HL-60 (cell line): ENCODE data around the gene PTPN11.

Source experiments
- GABPA ChIP-seq: IDR thresholded peaks from 2 replicates; pipeline ENCODE4 v1.6.1; 2012; ENCODE audit warnings: low read depth
- POLR2AphosphoS5 ChIP-seq: IDR thresholded peaks from 2 replicates; pipeline ENCODE4 v1.6.1; 2012; ENCODE audit warnings: low read depth
- TF ChIP-seq, protein P1 (sequence below): IDR thresholded peaks from one replicate; pipeline ENCODE4 v1.5.1; 2011; ENCODE audit warnings: low read length, control low read depth, inconsistent platforms; ENCODE audit not compliant: insufficient read depth
- TF ChIP-seq, protein P2 (sequence below): IDR thresholded peaks from 2 replicates; pipeline ENCODE4 v1.6.1; 2012; ENCODE audit warnings: low read depth; ENCODE audit not compliant: insufficient replicate concordance

DNA sequence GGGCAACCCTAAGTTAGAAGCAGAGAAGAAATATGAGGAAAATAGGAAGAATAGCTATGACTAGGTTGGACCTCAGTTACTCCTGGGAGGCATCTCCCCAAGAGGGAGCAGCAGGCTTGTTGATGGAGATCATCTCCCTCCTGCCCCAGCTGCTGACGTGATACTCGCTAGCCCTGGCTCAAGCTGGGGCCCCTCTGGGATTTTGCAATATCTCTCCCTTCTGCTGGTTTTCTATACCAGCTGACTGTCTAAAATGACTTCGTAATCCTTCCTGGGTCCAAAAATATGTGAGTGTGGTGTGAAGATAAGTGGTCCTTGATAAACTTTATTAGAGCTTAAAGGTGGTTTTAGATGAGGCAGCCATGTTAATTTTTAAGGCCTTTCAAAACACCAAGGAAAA is 32.0 kb upstream of the PTPN11 start:
- TF ChIP-seq, protein P1, sequence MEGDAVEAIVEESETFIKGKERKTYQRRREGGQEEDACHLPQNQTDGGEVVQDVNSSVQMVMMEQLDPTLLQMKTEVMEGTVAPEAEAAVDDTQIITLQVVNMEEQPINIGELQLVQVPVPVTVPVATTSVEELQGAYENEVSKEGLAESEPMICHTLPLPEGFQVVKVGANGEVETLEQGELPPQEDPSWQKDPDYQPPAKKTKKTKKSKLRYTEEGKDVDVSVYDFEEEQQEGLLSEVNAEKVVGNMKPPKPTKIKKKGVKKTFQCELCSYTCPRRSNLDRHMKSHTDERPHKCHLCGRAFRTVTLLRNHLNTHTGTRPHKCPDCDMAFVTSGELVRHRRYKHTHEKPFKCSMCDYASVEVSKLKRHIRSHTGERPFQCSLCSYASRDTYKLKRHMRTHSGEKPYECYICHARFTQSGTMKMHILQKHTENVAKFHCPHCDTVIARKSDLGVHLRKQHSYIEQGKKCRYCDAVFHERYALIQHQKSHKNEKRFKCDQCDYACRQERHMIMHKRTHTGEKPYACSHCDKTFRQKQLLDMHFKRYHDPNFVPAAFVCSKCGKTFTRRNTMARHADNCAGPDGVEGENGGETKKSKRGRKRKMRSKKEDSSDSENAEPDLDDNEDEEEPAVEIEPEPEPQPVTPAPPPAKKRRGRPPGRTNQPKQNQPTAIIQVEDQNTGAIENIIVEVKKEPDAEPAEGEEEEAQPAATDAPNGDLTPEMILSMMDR: no peak
- TF ChIP-seq, protein P2, sequence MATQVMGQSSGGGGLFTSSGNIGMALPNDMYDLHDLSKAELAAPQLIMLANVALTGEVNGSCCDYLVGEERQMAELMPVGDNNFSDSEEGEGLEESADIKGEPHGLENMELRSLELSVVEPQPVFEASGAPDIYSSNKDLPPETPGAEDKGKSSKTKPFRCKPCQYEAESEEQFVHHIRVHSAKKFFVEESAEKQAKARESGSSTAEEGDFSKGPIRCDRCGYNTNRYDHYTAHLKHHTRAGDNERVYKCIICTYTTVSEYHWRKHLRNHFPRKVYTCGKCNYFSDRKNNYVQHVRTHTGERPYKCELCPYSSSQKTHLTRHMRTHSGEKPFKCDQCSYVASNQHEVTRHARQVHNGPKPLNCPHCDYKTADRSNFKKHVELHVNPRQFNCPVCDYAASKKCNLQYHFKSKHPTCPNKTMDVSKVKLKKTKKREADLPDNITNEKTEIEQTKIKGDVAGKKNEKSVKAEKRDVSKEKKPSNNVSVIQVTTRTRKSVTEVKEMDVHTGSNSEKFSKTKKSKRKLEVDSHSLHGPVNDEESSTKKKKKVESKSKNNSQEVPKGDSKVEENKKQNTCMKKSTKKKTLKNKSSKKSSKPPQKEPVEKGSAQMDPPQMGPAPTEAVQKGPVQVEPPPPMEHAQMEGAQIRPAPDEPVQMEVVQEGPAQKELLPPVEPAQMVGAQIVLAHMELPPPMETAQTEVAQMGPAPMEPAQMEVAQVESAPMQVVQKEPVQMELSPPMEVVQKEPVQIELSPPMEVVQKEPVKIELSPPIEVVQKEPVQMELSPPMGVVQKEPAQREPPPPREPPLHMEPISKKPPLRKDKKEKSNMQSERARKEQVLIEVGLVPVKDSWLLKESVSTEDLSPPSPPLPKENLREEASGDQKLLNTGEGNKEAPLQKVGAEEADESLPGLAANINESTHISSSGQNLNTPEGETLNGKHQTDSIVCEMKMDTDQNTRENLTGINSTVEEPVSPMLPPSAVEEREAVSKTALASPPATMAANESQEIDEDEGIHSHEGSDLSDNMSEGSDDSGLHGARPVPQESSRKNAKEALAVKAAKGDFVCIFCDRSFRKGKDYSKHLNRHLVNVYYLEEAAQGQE: no peak
- no peak for TF ChIP-seq GABPA
- TF ChIP-seq POLR2AphosphoS5: no peak
